GM19193 (cell line): ENCODE results near the gene LAMA2.

Source experiments
- POLR2A ChIP-seq: IDR thresholded peaks from 4 replicates; pipeline ENCODE4 v1.6.1; 2011; ENCODE audit not compliant: insufficient read depth, insufficient read length; ENCODE audit errors: extremely low read depth

LAMA2 gene

DNA sequence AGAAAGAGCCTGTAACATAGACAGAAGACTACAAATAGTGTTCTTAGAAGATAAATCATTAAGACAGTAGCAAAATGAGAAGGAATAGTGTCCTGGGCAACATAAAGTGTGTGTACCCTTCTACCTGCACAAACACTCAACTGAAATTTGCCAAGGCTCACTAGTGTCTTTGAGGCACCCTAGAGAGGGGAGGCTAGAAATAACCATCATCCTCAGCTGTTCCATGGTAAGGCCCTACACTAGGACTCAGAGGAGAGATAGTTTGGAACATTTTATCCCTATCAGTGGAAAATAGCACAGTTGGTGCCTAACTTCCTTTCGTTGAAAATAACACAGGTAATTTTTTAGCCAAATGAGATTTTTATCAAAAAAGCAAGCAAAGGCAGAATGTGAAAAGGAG, 230.7 kb downstream of the LAMA2 start:
- no peak for TF ChIP-seq POLR2A

DNA sequence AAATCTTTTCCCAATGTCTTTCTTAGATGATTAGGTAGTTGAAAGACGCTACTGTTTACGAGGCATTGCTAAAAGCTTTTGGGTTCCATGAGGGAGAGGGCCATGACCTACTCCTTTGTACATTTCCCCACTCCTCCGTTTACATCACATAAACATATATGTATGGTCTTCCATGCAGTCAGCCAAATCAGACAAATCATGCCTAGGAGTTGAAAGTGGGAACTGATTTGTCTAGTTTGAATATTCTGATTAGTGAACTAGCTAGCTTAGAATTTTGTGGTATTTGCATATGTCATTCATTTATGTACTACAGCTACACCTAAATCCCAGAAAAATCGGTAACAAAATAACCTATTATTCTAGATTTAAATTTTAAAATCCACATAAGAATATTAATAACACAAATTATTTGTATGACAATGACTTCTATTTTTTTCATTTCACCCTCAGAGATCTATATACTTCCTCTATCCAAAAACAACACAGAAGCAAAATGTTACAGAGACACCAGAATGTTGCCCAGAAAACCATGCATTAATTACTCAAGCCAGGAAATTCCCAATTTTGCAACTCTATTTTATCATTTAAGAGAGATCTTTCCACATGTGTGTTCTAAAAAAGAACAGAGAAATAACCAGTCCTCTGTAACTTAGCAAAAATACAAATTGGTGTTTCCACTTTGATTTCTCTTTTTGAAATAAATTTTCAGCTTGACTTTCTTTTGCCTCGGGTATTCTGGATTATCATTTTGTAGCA, 231.9 kb downstream of the LAMA2 start:
- no peak for TF ChIP-seq POLR2A

DNA sequence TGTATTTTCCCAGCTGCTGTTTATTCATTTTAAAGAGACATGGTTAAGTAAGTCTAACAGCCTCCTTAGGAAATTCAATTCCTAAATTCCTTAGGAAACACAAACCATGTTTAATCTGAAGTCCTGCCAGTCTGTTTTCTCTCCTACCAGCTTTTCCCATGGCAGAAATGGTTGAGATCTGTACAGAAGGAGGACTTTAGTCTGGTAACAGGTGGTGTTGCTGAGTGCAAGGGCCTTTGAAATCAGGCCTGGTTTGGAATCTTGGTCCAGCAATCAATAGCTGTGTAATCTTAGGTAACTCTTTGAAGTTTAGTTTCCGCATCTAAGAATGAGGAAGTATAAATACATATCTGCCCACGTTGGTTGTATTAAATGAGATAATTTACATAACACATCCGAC, 232.5 kb downstream of the LAMA2 start:
- TF ChIP-seq POLR2A, result no peak

DNA sequence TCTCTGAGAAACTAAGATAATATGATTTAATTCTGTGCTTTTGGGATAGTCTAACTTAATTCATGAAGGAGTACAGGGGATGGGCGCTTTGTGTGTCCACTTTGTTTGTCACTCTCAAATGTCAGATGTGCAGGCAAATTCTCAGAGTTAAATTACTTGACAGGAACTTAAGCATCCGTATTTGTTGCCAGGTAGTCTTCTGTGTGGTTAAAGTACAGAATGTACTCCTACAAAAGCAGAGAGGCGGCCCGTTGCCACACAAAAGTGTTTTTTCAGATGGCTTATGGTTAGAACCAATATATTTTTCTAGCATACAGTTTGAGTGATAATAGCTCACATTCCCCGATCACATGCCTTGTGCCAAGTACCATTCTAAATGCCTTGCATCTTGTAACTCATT, 234.4 kb downstream of the LAMA2 start:
- TF ChIP-seq POLR2A, result no peak

DNA sequence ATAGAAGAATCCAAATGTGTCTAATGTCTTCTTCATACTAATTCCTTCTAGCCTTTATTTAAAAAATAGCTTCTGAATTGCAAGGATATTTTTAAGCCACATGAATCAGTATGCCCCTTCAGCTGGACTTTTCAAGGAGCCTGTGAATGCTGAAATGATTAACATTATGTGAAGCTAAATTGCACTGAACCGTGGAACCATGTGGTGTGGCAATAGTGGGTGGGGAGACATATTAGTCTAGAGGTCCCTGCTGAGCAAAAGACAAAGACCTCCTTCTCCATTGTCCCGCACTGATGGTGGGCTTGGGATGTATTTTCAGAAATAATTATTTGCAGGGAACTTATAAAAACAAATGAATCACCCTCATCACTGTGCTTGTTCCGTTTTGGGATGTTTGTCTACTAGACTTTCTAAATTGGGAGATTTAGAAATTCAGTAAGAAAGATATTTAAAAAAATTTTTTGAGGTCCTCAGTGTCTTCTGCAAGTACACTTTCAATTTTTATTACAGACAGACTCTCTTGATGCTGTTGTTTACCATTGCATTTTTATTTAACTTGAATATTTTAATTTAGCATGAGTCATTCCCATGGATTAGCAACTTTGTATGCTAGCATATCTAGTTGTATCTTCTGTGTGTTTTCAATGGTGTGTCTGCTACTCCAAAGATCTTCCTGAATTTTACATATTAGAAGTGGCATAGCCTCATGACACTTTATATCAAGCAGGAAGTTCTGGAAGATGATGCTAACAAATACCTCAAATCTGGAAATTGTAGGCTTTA, 238.1 kb downstream of the LAMA2 start:
- TF ChIP-seq POLR2A, result no peak

- no peak for TF ChIP-seq POLR2A
Measured at GRCh38 chr6:129124347-129124746, 241.4 kb downstream of the LAMA2 start.

GRCh38 chr6:129130106-129130505, 247.2 kb downstream of the LAMA2 start:
- TF ChIP-seq POLR2A, result no peak

- TF ChIP-seq POLR2A, result no peak
Measured at GRCh38 chr6:129130959-129131681, 248.2 kb downstream of the LAMA2 start.

GRCh38 chr6:129133770-129134192, 250.8 kb downstream of the LAMA2 start:
- TF ChIP-seq POLR2A, result no peak

- no peak for TF ChIP-seq POLR2A
Measured at GRCh38 chr6:129134535-129134934, 251.6 kb downstream of the LAMA2 start.

DNA sequence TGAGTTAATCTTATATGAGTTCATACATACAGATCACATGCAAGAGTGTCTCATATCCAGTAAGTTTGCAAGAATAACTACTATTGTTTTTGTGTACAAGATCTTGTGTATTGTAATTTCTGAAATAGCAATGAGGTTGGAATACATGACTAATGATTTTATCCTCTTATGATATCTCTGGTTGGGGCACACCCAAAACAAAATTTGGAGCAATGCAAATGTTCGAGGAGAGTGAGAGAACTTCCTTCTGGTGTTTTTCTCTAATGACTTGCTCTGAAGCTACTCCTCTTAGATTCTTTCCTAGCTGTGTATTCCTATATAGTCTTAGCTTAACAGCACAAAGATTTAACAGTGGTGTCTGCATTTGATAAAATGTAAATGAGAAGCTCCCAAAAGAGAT, 252.5 kb downstream of the LAMA2 start:
- no peak for TF ChIP-seq POLR2A

- no peak for TF ChIP-seq POLR2A
Measured at GRCh38 chr6:129136751-129137150, 253.8 kb downstream of the LAMA2 start.

DNA sequence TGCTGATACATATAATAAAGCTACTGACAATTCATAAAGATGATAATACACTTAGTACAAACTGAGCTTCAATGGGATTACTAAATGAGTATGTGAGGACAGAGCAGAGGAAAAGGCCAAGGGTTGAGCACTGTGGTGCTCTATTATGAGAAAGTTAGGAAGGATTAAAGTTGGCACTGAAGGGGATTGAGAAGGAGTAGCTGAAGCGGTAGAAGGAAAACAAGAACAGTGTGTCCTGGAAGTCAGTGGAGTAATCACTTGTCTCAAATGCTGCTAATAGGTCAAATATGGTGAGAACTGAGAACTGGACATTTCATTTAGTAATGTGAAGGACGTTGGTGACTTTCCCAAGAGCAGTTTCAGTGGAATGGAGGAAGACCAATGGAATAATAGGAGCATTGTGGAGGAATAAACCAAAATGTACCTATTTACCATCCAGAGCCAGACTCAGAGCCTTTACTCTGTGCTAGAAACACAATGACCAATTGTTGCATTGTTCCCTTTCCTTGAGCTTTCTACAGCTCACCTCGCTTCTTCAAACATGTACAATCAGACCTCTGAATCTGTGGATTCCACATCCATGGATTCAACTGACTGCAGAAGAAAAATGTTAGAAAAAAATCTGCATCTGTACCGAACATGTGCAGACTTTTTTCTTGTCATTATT, 255.9 kb downstream of the LAMA2 start:
- no peak for TF ChIP-seq POLR2A

- no peak for TF ChIP-seq POLR2A
Measured at GRCh38 chr6:129140526-129140925, 257.6 kb downstream of the LAMA2 start.

DNA sequence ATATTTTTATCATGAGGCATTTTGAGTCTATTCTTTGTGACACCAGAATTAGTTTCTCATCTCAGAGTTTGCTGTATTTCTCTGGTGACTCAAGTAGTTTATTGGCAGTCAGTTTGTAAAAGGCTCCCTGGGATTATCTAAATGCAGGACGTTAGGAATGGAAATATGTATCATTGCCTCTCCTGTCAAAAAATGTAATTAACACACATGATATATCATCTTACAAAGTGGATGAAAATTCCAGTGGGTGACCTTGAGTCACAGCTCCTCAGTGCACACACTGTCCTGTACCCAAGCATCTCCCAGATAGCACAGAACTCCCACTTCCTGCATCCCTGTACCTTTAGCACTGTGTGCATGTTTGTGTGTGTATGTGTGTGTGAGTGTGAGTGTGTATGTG, 258.6 kb downstream of the LAMA2 start:
- TF ChIP-seq POLR2A, result no peak

- no peak for TF ChIP-seq POLR2A
Measured at GRCh38 chr6:129146902-129147301, 264.0 kb downstream of the LAMA2 start.

DNA sequence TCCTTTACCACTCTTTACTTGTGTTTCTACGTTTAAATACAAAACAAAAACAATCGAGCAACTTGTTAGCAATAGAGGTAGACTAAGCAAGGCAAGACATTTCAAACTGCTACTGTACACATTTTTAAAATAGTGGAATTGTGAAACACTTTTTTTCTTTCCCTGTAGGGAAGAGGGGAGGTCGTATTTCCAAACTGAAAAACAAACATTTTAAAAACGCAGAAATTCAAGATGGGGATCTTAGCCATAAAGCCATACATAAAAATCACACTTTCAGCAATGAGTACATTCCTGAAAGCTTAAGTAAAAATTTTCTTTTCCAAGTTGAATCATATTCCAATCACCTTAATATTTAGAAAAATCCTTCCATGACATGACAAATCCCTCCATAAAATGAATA, 267.6 kb downstream of the LAMA2 start:
- TF ChIP-seq POLR2A, result no peak
